GM19463 (cell line): ENCODE results near the gene YAP1.

Experiments used
- ATAC-seq: cut with Tn5 transposase; IDR thresholded peaks from one replicate; pipeline ENCODE4 v1.9.1; 2021; ENCODE audit warnings: mild to moderate bottlenecking, moderate library complexity; ENCODE audit not compliant: unreplicated experiment

Gene YAP1

GRCh38 chr11:102116453-102117205 is 6.4 kb downstream of the YAP1 start:
- ATAC-seq: no peak

DNA sequence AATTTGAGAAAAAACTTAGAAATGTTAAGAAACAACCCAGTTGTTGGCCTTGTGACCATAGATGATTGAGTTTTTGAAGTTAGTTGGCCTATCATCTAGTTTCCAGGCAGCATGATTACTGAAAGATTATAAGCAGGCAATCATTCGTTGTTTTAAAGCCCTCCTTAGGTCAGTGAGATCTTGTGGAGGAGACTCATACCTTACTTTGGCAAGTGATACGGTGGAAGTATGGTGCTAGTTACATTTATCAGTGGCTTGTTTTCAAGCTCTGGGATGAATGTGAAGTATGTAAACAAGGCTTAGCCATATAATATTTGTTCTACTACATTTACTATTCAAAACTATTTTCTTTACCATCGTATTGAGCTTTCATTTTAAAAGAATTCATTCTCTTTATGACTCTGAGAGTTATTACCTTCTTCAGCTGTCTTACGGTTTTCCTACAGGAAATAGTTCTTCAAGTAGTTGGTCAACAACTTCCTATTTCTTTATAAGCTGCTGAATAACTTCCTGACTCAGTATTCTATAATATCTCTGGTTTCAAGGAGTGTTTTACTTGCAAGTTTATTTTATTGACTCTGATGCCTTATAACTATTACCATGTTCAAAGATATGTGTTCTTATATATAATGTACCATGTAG is 7.3 kb downstream of the YAP1 start:
- no peak for ATAC-seq

DNA sequence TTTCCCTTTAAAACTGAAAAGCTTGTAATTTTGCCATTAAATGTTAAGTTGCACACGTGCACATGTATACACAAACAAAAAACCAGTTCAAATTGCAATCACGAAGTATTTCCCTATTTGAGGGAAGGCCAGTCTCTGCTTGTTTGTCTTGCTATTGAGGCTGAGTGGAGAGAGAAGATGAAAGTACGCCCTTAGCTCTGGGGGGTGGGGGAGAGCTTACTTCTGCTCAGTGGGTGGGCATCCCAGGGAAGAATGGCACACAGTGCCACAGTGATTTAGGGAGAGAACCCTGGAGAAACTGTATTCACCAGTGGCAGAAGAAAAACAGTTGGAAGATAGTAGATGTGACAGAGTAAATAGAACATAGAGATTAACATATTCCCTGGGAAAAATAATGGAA is 8.7 kb downstream of the YAP1 start:
- ATAC-seq: no peak

- no peak for ATAC-seq
Observed at GRCh38 chr11:102119997-102120396, 9.8 kb downstream of the YAP1 start.

DNA sequence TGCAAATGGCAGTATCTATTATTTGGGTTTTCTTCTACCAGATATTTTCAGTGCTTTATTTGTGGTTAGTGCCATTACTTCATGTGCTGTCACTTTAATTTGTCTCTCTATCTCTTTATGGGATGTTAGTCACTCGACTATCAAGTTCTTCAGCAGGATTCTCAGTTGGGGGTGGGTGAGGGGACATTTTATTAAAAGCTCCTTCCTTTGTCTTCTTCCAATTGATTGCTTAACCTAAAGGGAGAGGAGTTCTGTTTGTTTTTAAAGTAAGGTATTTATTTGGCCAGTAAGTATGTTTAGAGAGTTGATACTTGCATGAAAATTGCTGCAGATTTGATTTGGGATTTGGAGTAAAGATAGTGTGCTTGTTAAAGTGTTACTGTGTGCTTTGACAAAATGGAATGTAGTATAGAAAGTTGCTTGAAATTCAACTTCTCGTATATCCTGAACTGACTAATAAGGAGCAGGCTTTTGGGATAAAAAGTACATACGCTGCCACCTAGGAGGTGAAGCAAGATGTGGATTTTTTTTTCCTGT is 10.3 kb downstream of the YAP1 start:
- no peak for ATAC-seq

- no peak for ATAC-seq
Observed at GRCh38 chr11:102121329-102121728, 11.1 kb downstream of the YAP1 start.

GRCh38 chr11:102134597-102134996 is 24.4 kb downstream of the YAP1 start:
- no peak for ATAC-seq

DNA sequence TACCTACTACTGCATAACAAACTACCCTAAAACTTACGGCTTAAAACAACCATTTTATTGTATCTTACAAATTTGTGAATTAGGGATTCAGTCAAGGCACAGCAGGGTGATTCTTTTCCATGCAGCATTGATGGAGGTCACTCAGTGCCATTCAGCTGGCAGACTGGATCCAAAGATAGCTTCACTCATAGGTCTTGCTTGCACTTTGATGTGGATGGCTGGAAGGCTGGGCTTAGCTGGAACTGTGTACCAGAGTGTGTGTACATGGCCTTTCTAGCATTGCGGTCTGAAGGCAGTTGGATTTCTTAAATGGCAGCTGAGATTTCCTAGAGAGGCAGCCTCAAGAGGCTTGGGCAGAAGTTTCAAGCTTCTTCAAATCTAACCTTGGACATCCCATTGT is 25.0 kb downstream of the YAP1 start:
- ATAC-seq: no peak

DNA sequence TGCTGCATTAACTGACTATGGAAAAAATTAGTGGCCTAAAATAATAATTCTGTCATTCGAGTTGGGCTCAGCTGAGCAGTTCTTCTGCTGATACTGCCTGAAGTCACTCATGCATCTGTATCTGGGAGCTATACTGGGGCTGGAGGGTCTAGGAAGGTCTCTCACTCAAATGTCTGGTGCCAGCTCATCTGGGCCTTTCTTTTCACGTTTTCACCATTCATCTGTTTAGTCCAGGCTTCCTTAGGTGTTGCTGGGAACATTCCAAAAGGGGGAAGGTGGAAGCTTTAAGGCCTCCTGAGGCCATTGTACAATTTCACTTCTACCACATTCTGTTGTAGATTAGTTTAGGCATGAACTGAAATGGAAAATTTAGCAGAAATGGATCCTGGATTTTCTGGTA is 28.0 kb downstream of the YAP1 start:
- ATAC-seq: no peak

DNA sequence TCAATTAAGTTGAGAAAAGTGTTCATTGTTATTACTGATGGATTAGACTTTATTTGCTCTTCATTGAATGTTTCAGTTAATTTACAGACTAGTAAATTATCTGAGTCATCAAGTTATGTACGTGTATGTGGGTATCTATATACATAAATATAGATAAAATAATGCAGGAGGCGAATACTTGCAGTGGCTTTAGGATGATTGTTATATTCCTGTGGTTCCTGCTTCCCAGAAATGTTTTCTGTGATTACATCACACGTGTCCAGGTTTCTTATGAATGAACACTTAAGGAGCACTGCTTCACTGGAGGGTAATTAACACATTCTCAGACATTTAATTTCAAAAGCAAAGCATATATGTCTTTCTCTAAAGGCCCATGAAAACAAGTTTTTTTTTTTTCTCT is 28.4 kb downstream of the YAP1 start:
- no peak for ATAC-seq

DNA sequence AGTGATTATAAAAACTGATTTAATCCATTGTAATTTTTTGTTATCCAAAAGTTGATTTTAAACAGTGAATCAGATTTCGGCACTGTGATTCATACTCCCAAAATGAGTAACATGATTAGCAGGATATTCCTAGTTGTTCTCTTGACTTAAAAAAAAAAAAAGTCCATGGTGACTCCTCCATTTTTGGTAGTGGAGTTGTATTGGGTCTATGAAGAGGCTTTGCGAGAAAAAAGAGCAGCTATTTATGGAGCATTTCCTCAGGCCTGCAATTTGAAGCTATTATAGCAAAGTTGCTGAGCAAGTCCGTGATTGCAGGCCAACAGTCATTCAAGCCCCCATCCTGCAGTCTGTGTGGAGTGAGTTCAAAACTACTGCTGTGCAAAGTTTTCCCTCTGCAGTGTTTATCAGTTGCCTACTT is 28.8 kb downstream of the YAP1 start:
- no peak for ATAC-seq

GRCh38 chr11:102142333-102142732 is 32.1 kb downstream of the YAP1 start:
- ATAC-seq: no peak

- ATAC-seq: no peak
Observed at GRCh38 chr11:102143867-102144266, 33.6 kb downstream of the YAP1 start.

DNA sequence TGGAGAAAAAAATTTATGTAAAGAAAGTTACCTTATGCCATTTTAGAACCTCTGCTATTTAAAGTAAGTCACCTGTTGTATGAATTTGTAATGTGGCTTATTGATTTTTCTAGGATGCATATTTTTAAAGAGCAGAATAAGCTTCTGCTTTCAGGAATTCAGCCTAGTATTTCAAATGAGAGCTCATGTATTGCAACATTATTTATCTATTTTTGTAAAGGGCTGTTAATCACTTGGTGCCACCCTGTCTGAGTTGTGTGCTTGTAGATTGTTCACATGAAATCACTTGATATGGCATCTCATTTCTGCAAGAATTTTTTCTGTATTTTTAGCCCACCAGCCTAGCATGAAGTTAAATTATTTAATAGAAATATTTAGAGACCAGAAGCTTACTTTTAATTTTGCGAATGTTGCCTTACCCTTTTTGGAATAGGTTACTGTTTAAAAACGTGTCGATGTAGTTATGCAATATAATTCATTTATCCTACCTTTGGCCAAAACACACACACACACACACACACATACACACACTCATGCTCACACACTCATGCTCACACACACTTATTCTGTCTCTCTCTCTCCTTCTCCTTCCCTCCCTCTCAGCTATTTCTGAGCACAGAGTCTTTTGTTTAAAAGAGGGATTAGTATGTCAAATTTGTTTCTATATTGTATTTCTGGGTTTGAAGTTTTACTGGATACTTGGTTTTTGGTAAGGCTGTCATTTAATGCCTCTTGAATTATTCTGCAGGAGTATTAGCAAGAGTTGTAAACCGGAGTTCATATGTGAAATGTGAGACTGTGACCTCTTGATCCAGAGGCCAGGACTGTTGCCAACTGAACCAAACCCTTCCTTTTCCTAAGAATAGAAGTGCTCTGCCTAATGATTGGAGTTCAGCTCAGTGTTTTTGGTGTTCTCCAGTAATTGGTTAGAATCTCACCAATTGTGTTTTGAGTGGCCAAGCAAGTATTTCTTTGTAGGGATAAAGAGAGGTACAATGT is 34.4 kb downstream of the YAP1 start:
- no peak for ATAC-seq

- no peak for ATAC-seq
Observed at GRCh38 chr11:102147015-102147414, 36.8 kb downstream of the YAP1 start.

DNA sequence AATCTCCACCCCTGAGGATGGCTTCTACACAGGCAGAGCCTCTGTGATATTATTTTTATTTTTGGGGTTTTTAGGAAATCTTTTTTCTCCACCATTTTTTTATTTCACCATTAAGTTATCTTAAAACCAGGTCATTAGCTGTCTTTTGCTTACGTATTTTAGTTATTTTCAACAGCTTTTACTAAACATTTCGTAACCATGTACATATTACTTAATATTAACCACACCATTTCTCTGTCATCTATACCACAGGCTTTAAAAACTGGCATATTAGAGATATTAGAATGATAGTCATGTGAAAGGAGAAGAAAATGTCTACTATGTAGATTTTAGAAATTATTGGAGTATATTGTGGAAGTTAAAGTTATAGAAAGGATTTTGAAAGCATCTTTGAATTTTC is 37.4 kb downstream of the YAP1 start:
- ATAC-seq: no peak

GRCh38 chr11:102148059-102148458 is 37.8 kb downstream of the YAP1 start:
- ATAC-seq: no peak

DNA sequence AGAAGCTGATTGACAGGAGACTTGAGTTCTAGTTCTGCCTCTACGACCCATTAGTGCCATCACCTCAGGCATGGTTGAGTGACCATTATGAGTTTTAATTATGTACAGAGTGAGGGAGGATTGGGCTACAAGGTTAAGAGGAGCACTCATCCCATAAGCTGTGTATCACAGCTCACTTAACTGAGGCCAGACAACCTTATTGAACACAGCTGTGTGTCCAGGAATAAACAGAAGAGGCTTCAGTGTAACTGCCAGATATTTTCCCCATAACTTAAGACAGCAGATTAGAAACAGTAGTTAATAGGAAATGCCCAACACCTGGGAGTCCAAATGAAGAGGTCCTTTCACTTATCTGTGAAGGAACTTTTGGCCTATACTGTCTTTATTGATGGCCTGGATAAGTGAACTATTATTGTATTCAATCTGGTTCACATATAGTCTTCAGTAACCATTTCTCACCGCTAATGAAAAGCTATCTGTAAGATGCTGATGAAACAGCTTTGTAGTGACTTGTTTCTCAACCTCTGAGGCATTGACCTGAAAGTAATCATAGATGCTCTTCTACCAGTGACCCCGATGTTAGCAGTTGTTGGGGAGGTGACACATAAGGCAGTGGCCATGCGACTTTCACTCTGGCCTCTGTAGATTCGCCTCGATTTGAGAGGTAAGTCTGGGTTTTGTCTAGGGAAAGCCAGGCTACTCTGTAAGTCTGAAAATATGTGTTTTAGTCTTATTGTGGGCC is 41.7 kb downstream of the YAP1 start:
- ATAC-seq: no peak

DNA sequence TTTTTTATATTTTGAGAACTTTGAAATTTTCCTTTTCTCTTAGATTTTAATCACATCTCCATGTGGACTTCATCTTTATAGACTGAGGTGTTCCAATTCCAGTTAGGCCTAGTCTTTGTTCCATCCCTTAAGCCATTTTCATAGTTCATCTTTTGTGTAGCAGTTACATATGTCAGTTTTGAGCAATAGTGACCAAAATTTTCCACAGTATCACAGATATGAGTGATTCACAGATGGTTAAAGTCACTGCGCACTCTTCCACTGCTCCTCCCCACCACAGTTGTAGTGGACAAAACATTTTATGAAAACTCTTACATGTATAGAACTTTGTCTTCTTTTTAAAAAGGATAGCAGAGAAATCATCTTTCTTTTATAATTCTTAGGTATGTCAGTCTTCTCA is 42.8 kb downstream of the YAP1 start:
- ATAC-seq: no peak

GRCh38 chr11:102154806-102155205 is 44.6 kb downstream of the YAP1 start:
- ATAC-seq: no peak

DNA sequence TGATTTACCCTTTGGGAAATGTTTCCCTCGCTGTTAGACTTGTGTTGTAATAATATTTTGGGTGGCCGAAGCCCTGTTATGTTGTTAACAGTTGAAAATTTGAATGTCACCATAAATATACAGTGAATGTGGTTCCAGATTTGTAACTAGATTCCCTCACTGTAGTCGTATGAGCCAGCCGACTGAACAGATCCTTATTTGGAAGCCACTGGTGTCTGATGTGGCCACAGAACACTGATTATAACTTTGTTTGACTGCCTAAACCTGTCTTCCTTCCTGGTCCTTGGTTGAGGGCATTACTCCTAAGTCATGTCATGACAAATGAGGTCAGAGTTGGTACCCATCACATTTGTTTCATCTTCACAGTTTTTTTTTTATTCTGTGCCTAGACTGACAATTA is 45.4 kb downstream of the YAP1 start:
- no peak for ATAC-seq
